ENCODE data around the gene PPP2R2C.

Gene PPP2R2C

DNA sequence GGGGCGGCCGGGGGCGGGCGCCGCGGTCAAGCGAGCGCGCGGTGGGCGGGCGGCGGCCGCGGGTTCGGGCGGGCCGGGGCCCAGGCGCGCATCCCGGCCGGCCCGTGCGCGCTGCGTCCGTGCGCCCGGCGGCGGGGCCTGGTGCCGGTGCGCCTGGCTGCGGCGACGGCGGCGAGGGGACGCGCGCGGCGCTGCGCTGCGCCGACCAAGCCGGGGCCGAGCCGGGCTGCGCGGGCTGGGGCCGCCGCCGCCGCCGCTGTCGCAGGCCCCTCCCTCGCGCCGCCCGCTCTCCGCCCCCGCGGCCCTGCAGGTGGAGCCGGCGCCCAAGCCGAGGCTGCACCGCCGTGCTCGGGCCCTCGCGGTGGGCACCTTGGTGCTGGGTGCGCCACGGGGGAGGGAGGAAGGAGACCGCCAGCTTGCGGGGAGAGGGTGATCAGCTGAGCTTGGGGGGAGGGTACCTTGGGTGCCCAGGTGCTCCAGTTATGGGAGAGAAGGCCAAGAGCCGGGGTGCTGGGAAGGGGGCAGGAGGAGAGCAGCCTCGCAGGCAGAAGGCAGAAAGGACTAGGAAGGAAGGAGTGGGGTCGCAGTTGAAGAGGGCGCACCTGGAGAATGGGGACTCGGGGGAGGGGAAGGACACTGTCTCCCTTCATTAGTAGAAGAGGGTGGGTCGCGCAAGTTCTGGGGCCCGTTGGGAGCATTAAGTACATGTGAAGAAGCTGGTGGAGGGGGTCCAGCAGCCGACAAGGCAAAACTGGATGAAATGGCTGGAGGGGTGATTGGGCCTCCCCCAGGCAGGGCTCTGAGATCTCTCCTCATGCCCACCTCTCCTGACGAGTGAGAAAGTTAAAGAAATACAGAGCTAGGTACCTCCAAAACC, at the start of gene PPP2R2C:
PPP2R2C (minus strand) TSS at position 228 of the 877 bp plus-strand sequence. CDS start 385 bp downstream, outside the sequence.
- peak in 1 of 2 donors; percentile 20 for ATAC-seq

DNA sequence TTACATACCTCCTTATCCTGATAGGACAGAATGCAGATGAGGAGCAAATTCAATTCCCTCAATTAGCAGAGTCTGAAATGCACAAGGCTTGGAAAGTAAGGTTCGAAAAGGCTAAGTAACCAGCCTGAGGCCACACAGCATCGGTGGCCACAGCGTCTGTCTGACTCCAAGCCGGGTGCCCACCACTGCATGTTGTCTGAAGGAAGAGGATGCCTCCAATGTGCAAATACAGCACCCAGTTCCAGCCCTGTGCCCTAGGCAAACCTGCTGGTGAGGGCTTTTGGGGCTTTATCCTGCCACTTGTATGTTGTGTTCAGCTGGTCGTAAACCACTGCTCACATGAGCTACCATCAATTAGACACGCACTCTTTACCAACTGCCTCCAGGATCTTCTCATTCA, 48.6 kb upstream of the PPP2R2C start:
- ATAC-seq, result no peak

DNA sequence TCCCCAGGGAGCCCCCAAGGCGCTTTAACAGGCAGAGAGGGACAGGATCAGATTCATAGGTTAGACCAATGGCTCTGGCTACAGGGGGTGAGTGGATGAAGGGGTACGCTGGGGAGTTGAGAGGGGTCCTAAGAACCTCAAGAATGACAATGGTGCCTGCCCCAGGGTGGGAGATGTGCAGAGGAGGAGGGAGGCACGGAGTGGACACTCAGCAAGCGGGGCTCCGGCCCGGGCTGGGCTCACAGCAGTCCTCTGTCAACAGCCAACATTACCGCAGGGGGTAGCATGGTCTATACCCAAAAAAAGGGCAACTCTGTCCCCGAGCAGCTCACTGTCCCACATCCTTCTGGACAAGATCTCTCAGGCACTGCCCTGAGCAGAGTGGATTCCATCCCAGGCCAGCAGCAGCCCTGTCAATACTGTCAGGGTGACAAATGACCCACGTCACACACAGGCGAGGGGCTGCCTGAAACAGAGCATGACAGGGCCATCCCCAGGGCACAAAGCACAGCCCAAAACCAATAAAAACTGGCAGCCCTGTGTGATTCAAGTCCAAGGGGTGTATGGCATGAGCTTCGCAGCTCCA, 47.7 kb upstream of the PPP2R2C start:
- no peak for ATAC-seq

DNA sequence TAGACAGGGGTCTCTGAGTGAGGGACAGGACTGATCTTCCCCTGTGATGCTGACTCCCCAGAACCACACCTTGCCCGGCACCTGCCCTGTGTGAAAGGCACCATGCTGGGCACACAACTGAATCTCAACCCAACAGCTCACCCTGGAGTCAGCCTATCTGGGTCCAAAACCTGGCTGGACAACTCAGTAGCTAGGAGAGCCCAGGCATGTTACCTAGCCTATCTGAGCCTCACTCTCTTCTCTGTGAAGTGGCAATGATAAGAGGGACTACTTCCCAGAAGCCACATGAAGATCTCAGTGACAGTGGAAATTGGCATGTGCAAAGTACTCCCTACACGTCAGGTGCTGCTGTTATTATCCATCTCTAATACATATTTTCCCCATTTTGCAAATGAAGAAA, 44.8 kb upstream of the PPP2R2C start:
- ATAC-seq, result no peak

DNA sequence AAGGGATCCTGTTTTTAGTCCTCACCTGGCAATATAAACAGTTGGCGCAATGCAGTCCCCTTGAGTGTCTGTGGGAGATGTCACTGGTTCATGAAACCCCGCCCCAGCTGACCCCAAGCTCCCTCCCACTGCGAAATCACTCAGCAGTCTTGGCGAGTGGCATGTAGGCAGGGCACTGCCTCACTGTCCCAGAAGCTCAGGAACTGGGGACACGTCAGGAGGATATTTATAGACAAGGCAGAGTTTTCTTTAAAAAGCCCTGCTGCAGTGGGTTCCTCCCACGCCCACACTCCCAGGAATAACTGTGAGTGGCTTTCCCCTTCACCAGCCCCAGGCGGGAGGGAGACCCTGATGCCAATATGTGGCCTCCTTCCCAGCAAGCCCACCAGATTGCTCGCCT, 44.3 kb upstream of the PPP2R2C start:
- no peak for ATAC-seq

DNA sequence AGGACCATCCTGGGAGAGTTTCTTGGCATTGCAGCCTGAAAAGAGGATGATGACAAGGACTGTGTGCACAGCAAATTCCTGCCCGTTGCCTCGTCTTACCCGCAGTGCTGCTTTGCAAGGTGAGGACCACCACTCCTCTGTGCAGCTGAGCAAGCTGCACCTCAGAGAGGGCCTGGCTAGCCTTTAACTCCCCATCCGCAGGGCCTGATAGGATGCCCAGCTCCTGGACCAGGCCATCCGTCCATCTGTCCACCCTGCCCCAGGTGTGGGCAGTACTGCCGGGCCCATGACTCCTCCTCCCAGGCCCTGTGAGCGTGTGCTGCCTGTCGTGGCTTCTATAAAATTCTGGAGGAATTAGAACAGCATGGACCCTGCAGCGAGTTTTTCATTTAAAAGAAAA, 43.9 kb upstream of the PPP2R2C start:
- no peak for ATAC-seq

DNA sequence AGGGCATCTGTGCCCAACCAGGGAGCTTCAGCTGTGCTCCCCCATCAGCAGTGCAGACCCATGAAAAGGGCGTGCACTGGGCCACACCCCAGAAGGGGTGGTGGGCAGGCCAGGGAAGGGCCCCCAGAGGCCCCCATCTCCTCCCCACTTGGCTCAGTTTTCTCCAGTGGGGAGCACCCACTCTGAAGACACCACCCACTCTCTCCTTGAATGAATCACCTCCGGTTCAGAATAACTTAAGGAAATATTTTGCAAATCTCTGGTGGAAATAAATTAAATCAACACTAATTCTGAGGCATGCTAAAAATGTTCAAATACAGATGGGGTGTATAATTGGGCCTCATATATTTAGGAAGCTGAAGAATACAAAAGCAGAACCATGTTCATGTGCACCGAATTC, 41.3 kb upstream of the PPP2R2C start:
- ATAC-seq, result no peak

DNA sequence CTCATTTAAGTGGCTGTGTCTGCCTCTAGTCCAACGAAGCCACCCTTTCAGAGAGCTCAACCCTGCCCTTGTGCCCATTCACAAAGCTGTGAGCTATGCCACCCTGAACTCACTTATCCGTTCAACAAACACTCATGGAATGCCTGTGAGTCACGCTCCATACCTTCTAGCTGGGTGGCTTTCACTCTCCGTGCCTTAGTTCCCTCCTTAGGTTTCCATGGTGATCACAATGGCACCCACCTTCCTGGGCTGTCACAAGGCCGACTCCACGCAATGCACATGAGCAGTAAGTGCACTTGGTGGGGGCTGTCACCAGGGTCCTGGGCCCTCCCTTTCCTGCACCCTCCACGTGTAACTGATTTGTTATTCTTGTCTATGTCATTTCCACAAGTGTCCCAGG, 37.2 kb upstream of the PPP2R2C start:
- ATAC-seq, result no peak

DNA sequence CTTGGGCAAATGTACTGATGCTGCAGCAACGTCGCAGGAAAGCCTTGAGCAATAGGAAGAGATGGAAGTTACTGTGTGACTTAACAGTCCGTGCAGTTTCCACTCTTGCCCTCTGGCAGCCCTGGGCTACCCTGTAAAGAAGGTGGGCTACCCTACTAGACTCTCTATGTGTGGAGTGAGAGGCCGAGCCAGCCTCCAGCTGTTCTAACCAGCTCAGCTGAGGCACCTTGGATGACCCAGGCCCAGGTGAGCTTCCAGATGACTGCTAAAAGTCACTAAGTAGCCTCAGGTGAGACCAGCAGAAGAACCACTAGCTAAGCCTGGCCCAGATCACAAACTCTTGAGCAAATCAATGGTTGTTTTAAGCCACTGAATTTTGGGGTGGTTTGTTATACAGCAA, 34.9 kb upstream of the PPP2R2C start:
- ATAC-seq, result no peak

DNA sequence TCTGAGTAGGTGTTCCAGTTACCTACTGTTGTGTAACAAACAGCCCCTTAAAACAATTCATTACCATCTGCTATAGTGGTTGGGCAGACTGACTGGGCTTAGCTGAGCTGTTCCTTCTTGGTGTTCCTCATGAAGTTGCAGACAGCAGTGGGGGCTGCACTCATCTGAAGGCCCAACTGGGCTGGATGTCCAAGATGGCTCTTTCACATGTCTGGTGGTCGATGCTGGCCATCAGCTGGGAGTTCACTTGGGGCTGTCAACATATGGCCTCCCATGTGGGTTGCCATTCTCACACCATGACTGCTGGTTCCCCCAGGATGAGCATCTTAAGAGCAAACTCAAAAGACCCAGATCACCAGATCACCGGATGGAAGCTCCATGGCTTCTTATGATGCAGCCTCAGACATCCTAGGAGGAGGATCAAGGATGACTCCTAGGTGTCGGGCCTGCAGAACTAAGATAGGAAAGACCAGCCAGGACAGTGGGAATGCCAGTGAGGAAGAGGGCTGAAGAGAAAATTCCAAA, 34.3 kb upstream of the PPP2R2C start:
- ATAC-seq, result no peak

DNA sequence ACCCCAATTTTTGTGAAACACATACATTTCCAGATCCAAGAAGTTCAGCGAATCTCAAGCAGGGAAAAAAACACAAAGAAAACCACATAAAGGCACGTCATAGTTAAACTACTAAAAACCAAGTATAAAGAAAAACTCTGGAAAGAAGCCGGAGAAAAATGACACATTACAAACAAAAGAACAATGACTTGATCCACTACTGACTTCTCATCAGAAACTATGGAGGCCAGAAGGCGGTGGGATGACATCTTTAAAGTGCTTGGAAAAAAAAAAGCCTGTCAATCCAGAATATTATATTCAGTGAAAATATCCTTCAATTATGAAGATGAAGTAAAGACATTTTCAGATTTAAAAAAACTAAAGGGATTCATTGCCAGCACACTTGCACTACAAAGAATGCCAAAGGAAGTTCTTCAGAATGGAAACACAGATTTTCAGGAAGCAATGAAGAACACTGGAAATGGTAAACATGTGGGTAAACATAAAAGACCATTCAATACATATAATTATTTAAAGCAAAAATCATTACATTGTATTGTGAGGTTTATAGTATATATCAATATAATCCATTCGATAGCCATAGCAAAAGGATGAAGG, 32.6 kb upstream of the PPP2R2C start:
- no peak for ATAC-seq

DNA sequence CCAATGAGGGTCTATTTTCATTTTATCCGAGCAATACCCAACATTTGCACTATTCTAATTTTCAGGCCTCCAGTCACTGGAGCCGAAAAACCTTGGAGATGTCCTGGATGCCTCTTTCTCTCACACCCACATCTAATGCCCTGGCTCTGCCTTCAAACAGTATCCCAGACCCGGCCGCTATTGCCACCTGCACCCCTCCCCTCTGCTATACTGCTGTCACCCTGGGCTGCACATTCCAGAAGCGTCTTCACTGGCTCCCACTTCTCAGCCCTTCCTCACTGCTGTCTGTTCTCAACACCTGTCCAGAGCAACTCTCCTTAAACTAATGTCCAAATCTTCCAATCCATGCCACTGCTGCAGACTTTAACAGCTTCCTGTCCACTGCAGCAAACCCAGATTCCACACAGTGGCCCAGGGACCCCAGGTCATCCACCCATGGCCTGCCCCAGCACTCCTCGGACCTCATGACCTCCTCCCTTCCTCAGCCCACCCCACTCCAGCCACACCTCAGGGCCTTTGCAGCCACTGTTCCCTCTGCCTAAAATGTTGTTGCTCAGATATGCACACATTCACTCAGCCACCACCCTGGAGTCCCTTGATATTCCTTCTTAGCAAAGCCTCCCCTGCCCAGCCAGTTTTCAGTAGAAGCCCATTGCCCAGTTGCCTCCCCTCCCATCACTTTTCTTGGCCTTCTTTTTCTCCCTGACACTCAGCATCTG, 30.5 kb upstream of the PPP2R2C start:
- ATAC-seq, result no peak

DNA sequence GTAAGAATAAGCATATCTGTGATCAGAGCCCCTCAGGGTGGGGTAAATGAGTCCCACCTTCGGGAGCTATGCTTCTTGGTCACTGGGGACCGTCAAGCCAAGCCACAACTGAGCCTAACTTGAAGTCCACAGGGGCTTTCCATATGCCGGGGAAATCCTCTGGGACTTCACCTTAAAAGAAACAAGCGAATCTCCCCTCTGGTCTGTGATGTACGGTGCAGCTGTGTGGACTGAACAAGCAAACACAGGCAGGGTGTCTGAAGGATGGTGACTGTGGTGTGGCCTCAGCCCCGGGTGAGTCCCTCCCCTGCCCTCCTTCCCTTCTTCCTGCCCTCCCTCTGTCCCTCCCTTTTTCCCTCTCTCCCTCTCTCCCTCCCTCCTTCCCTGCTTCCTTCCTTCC, 29.7 kb upstream of the PPP2R2C start:
- no peak for ATAC-seq

DNA sequence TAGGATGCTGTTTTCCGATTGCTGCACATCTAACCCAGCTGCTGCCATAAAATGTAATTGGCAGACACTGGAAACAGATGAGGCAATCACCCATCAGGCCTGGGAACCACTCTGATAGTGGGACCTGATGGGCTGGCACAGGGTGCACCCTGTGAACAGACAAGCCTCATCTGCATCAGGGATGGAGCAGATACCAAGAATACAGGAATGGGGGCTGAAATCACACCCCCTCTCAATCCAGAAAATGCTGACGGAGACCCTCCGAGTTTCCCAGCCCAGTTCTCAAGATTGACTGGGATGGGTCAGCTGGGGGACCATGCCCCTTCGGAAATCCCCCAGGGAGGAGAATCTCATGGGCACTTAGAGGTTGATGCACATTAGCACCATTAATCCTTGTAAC, 28.8 kb upstream of the PPP2R2C start:
- ATAC-seq, result no peak

DNA sequence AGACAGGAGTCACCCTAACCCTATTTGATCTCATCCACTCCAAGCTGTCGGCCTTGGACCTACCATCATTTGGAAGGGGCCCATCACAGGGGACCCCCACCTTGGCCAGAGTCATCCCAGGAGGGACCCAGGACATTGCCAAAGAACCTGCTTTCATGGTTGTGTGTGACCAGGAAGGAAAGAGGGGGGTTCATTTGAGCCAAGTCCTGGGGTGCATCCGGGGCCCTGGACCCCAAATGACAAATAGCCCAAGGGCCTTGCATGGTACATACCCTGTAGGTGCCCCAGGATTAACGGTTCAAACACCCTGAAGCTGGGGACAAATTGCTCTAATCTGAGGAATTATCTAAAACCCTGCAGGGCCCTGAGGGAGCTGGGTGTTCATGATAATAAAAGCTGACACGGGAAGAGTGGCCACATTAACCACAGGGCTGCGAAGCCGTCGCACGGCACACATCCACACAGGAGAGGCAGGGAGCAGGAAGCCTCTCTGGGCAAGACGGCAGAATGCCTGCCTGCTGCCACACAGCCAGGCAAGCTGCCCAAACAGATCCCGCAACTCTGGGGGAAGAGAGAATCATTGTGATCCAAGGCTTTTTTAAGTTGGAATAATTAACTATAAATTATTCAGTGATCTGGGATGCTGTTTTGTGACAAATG, 28.2 kb upstream of the PPP2R2C start:
- ATAC-seq, result no peak

DNA sequence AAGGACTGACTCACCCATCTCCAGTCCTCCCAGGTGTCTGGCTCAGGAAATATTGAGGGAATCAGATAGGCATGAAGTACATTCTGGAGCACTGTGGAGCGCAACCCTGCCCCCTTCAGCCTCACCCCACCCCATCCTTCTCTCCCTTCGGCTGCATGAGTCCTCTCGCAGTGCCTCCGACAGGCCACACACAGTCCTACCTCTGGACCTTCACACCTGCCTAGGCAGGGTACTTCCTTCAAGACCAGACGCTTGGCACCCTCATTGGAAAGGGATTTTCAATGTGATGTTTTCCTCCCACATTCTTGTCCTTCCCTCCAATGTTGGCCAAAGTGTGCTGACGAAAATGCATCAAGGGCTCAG, 26.8 kb upstream of the PPP2R2C start:
- ATAC-seq, result no peak

DNA sequence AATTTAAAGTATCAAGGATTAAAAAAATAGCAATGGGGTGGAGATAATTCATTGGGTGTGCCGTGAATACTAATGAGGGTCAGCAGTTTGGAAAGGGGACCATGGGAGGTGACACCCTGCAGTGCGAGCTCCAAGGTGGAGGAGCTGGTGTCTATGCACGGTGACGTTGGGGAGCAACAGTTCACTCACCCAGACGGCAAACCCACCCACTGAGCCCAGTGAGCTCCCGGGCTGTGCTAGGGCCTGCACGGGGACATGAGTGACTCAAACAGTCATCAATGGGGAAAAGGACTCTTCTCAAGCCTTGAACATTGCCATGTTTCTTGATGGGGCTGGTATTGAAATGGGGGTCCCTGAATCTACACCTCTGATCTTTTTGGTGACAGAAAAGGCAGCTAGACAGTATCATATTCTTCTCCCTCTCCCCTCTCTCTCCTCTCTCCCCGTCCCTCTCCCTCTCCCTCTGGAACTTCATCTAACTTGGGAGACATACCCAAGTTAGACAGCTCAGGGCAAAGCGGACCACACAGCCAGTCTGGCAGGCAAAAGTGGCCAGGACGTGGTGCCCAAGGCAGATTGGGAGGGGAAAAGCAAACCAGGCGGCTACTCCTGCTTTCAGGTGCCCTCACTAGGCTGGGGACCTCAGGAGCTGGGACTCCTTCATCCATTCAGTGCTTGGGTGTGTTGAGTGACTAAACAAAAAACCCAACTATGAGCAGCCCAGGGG, 26.3 kb upstream of the PPP2R2C start:
- no peak for ATAC-seq

DNA sequence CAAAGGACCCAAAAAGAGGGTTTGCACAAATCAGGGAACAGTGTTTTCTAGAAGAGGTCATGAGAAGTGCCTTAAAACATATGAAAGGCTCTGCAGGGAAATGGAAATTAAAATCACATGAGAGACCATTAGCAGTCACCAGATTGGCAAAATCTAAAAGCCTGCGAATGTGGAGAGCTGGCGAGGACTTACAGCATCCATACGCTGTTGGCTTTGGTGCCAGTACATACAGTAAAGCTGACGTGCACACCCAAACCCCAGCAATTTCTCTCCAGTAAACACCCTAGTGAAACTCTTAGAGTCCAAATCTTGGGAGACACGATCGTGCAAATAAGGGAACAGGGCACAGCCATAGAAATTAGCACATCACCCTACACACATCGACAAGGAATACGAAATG, 25.4 kb upstream of the PPP2R2C start:
- no peak for ATAC-seq

DNA sequence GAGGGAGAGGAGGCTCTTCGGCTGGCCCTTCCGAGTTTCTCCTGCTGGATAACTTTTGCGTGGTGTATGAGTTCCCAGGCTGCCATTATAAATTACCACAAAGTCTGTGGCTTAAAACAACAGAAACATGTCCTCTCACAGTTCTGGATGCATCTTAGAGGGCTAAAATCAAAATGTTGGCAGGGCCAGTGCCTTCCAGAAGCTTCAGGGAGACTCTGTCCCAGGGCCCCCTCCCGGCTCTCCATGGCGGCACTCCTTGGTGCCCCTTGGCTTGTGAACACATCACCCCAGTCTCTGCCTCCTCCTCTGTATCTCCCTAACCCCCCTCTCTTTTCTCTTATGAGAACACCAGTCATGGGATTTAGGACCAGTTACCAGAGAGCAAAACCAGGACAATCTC, 23.3 kb upstream of the PPP2R2C start:
- no peak for ATAC-seq

DNA sequence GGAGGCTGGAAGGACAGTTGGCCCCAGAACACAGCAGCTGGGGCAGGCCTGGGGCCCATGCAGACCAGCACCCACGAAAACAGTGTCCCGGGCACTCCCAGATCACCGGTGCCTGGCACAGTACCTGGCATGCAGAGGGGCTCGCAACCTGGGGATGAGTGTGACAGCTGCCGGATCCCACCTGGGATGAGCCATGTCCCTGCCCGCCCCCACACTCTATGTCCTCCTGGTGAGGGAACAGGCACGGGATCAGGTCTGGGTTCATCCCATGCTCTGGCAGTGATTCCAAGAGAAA, 22.8 kb upstream of the PPP2R2C start:
- ATAC-seq, result no peak

DNA sequence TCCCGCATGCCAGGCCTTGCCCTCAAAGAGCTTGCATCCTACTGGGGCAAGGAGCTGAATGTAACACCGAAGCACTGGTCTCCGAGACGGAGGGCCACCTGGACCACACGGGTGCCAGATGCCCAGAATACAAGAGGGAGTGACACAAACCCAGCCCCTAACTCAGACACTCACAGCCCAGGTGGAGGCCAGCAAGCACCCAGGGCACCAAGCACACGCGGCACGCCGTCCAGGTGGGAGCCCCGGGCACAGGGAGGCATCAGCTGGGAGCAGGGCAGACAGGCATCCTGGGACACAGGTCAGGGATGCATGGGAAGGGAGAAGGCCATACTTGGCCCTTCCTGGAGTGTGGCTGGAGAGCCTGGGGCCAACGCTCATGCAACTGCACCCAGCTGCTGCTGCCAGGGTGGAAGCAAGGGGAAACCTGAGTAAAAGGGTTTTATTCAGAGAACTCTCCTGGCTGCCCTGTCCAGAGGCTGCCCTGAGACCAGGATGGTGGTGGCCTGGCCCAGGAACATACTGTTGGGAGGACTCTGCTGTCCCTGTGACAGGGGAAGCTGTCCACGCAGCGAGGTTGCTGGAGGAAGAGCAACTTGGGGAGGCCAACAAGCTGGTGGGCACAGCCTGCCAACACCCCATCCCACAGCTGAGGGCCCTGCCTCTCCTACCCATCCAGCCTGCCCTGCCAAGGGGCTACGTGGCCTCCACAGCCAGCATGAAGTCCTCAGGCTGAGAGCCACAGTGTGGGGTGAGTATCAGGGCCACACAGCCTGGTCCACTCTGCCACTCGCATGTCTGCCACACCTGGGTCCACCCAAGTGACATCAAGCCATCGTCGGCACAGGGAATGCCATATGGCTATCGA, 22.2 kb upstream of the PPP2R2C start:
- ATAC-seq, result no peak
